ENCODE results near the gene RNF168.

DNA sequence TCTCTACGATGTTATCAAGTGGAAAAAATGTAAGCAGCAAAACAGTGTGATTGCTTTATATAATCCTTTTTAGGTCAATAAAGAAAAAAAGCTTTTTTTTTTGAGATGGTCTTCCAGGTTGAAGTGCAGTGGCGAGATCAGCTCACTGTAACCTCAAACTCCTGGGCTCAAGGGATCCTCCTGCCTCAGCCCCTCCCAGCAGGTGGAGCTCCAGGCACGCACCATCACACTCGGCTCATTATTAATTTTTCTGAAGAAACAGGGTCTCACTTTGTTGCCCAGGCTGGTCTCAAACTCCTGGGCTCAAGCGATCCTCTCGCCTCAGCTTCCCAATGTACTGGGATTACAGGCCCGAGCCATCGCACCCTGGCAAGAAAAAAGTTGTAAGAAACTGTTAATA, 17.3 kb downstream of the RNF168 start:
- TF ChIP-seq, protein P1, sequence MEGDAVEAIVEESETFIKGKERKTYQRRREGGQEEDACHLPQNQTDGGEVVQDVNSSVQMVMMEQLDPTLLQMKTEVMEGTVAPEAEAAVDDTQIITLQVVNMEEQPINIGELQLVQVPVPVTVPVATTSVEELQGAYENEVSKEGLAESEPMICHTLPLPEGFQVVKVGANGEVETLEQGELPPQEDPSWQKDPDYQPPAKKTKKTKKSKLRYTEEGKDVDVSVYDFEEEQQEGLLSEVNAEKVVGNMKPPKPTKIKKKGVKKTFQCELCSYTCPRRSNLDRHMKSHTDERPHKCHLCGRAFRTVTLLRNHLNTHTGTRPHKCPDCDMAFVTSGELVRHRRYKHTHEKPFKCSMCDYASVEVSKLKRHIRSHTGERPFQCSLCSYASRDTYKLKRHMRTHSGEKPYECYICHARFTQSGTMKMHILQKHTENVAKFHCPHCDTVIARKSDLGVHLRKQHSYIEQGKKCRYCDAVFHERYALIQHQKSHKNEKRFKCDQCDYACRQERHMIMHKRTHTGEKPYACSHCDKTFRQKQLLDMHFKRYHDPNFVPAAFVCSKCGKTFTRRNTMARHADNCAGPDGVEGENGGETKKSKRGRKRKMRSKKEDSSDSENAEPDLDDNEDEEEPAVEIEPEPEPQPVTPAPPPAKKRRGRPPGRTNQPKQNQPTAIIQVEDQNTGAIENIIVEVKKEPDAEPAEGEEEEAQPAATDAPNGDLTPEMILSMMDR (IDR thresholded peaks at IDR 0.05) = no peak
- no peak for TF ChIP-seq POLR2A (IDR thresholded peaks at IDR 0.05)
